ENCODE measurements around the gene SLC8A2. TPM values are rescaled to one million over a fixed set of nuclear protein-coding genes. Genes with fewer than 3 reads are reported as not detected.

SLC8A2 gene
- total RNA-seq, 1 donor from 2014 or later, result 115 TPM

- Mint-ChIP-seq H3K9me3 (ENCODE audit: unreplicated experiment) (peaks cover 5% of the 10 kb centered on the region), H3K27ac (ENCODE audit: unreplicated experiment) (no peak overlapping the region), H3K4me3 (ENCODE audit: unreplicated experiment) (no peak overlapping the region), H3K27me3 (ENCODE audit: unreplicated experiment) (peaks cover 4% of the 10 kb centered on the region), H3K36me3 (ENCODE audit: unreplicated experiment) (peaks cover 18% of the 10 kb centered on the region), H3K4me1 (ENCODE audit: low read depth, unreplicated experiment) (peaks cover 1% of the 10 kb centered on the region)
- no peak for TF ChIP-seq CTCF (IDR thresholded peaks at IDR 0.05; ENCODE audit: partially characterized antibody, unreplicated experiment)
- no peak for DNase-seq
Measured at GRCh38 chr19:47459477-47459876, 12.2 kb downstream of the SLC8A2 start.

GRCh38 chr19:47458672-47459071 lies 13.0 kb downstream of the SLC8A2 start:
- H3K9me3 Mint-ChIP-seq (ENCODE audit: unreplicated experiment), result peaks cover 8% of the 10 kb centered on the region
- no peak overlapping the region for H3K27ac Mint-ChIP-seq (ENCODE audit: unreplicated experiment)
- peaks cover 3% of the 10 kb centered on the region for H3K27me3 Mint-ChIP-seq (ENCODE audit: unreplicated experiment)
- DNase-seq, result no peak
- H3K4me1 Mint-ChIP-seq (ENCODE audit: low read depth, unreplicated experiment), result no peaks in the 10 kb centered on the region
- no peak for TF ChIP-seq CTCF (IDR thresholded peaks at IDR 0.05; ENCODE audit: partially characterized antibody, unreplicated experiment)
- no peak overlapping the region for H3K4me3 Mint-ChIP-seq (ENCODE audit: unreplicated experiment)
- H3K36me3 Mint-ChIP-seq (ENCODE audit: unreplicated experiment), result peaks cover 18% of the 10 kb centered on the region

GRCh38 chr19:47456721-47457474 lies 14.8 kb downstream of the SLC8A2 start:
- Mint-ChIP-seq H3K9me3 (ENCODE audit: unreplicated experiment) (peaks cover 8% of the 10 kb centered on the region), H3K36me3 (ENCODE audit: unreplicated experiment) (peaks cover 18% of the 10 kb centered on the region), H3K4me1 (ENCODE audit: low read depth, unreplicated experiment) (no peaks in the 10 kb centered on the region), H3K4me3 (ENCODE audit: unreplicated experiment) (no peak overlapping the region), H3K27ac (ENCODE audit: unreplicated experiment) (no peak overlapping the region), H3K27me3 (ENCODE audit: unreplicated experiment) (peaks cover 3% of the 10 kb centered on the region)
- no peak for DNase-seq
- TF ChIP-seq CTCF (IDR thresholded peaks at IDR 0.05; ENCODE audit: partially characterized antibody, unreplicated experiment), result no peak

GRCh38 chr19:47450478-47450877 lies 21.2 kb downstream of the SLC8A2 start:
- H3K36me3 Mint-ChIP-seq (ENCODE audit: unreplicated experiment), result peaks cover 8% of the 10 kb centered on the region
- no peak overlapping the region for H3K4me3 Mint-ChIP-seq (ENCODE audit: unreplicated experiment)
- peaks cover 17% of the 10 kb centered on the region for H3K27me3 Mint-ChIP-seq (ENCODE audit: unreplicated experiment)
- TF ChIP-seq CTCF (IDR thresholded peaks at IDR 0.05; ENCODE audit: partially characterized antibody, unreplicated experiment), result no peak
- no peak overlapping the region for H3K27ac Mint-ChIP-seq (ENCODE audit: unreplicated experiment)
- peaks cover 13% of the 10 kb centered on the region for H3K4me1 Mint-ChIP-seq (ENCODE audit: low read depth, unreplicated experiment)
- no peak for DNase-seq
- H3K9me3 Mint-ChIP-seq (ENCODE audit: unreplicated experiment), result peaks cover 11% of the 10 kb centered on the region

GRCh38 chr19:47448360-47448727 lies 23.3 kb downstream of the SLC8A2 start:
- no peak for DNase-seq
- Mint-ChIP-seq H3K4me3 (ENCODE audit: unreplicated experiment) (peak overlapping the region; percentile 41), H3K4me1 (ENCODE audit: low read depth, unreplicated experiment) (peaks cover 29% of the 10 kb centered on the region), H3K9me3 (ENCODE audit: unreplicated experiment) (peaks cover 9% of the 10 kb centered on the region), H3K36me3 (ENCODE audit: unreplicated experiment) (no peaks in the 10 kb centered on the region), H3K27me3 (ENCODE audit: unreplicated experiment) (peaks cover 22% of the 10 kb centered on the region), H3K27ac (ENCODE audit: unreplicated experiment) (no peak overlapping the region)
- no peak for TF ChIP-seq CTCF (IDR thresholded peaks at IDR 0.05; ENCODE audit: partially characterized antibody, unreplicated experiment)

Data from glutamatergic neuron (in vitro differentiated cells).